ENCODE data around the gene PSMD1.

Gene PSMD1

GRCh38 chr2:231118614-231118942 lies 61.9 kb downstream of the PSMD1 start:
- Histone ChIP-seq H3K9me3 (ENCODE audit: control insufficient read depth in 2 of 2, low read length in 2 of 2) (no peaks in the 10 kb centered on the region), H3K27ac (ENCODE audit: low read length) (no peak overlapping the region), H3K4me1 (ENCODE audit: control insufficient read depth, insufficient read depth, low read length) (no peaks in the 10 kb centered on the region), H3K27me3 (ENCODE audit: control insufficient read depth in 1 of 2, insufficient read depth in 2 of 2, low read length in 2 of 2) (no peaks in the 10 kb centered on the region), H3K4me3 (ENCODE audit: low read length in 2 of 2) (no peak overlapping the region), H3K36me3 (ENCODE audit: control insufficient read depth in 2 of 2, insufficient read depth in 2 of 2, low read length in 2 of 2) (no peaks in the 10 kb centered on the region), H3K9ac (ENCODE audit: low read length in 2 of 2) (no peak overlapping the region)

DNA sequence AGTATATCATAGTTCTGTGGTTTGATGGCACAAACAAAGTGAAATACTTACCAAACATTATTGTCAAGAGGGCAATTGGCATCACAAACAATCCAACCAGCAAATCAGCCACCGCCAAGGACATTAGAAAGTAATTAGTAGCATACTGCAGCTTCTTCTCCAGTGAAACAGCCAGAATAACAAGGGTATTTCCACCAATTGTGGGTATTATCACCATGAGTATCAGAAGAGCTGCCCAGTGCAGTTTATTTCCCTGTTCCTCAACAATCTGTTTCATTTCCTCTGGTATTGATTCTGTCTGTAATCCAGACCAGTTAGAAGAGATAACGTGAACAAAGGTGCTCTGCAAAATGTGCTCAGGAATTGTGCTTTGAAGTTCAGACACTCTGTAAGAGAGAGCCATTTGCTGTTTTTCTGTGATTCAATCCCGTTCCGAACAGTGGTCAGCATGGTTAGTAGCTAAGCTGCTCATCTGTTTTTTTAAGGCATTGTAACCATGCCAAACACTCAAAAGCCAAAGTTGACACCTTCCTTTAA lies 66.8 kb downstream of the PSMD1 start:
- no peaks in the 10 kb centered on the region for H3K4me1 ChIP-seq (ENCODE audit: control insufficient read depth, insufficient read depth, low read length)
- H3K9me3 ChIP-seq (ENCODE audit: control insufficient read depth in 2 of 2, low read length in 2 of 2) = no peaks in the 10 kb centered on the region
- H3K4me3 ChIP-seq (ENCODE audit: low read length in 2 of 2) = no peak overlapping the region
- H3K27ac ChIP-seq (ENCODE audit: low read length) = no peak overlapping the region
- no peaks in the 10 kb centered on the region for H3K36me3 ChIP-seq (ENCODE audit: control insufficient read depth in 2 of 2, insufficient read depth in 2 of 2, low read length in 2 of 2)
- no peaks in the 10 kb centered on the region for H3K27me3 ChIP-seq (ENCODE audit: control insufficient read depth in 1 of 2, insufficient read depth in 2 of 2, low read length in 2 of 2)
- no peak overlapping the region for H3K9ac ChIP-seq (ENCODE audit: low read length in 2 of 2)

GRCh38 chr2:231124838-231125568 lies 68.3 kb downstream of the PSMD1 start, which contains the start of gene HTR2B:
HTR2B (minus strand) TSS chr2:231125042; CDS start chr2:231123764, 1,278 bp downstream.
- Histone ChIP-seq H3K9ac (ENCODE audit: low read length in 2 of 2) (no peak within 1 kb of the TSS), H3K4me3 (ENCODE audit: low read length in 2 of 2) (no peak within 1 kb of the TSS), H3K9me3 (ENCODE audit: control insufficient read depth in 2 of 2, low read length in 2 of 2) (no peaks in the 10 kb centered on the region), H3K4me1 (ENCODE audit: control insufficient read depth, insufficient read depth, low read length) (no peaks in the 10 kb centered on the region), H3K27me3 (ENCODE audit: control insufficient read depth in 1 of 2, insufficient read depth in 2 of 2, low read length in 2 of 2) (no peaks in the 10 kb centered on the region), H3K36me3 (ENCODE audit: control insufficient read depth in 2 of 2, insufficient read depth in 2 of 2, low read length in 2 of 2) (no peaks in the 10 kb centered on the region), H3K27ac (ENCODE audit: low read length) (no peak within 1 kb of the TSS)

GRCh38 chr2:231126123-231126522 lies 69.5 kb downstream of the PSMD1 start:
- Histone ChIP-seq H3K9ac (ENCODE audit: low read length in 2 of 2) (no peak overlapping the region), H3K27me3 (ENCODE audit: control insufficient read depth in 1 of 2, insufficient read depth in 2 of 2, low read length in 2 of 2) (no peaks in the 10 kb centered on the region)

GRCh38 chr2:231127480-231127879 lies 70.8 kb downstream of the PSMD1 start:
- no peaks in the 10 kb centered on the region for H3K27me3 ChIP-seq (ENCODE audit: control insufficient read depth in 1 of 2, insufficient read depth in 2 of 2, low read length in 2 of 2)
- H3K36me3 ChIP-seq (ENCODE audit: control insufficient read depth in 2 of 2, insufficient read depth in 2 of 2, low read length in 2 of 2) = no peaks in the 10 kb centered on the region
- H3K4me3 ChIP-seq (ENCODE audit: low read length in 2 of 2) = no peak overlapping the region
- no peak overlapping the region for H3K27ac ChIP-seq (ENCODE audit: low read length)
- H3K9ac ChIP-seq (ENCODE audit: low read length in 2 of 2) = no peak overlapping the region
- no peaks in the 10 kb centered on the region for H3K9me3 ChIP-seq (ENCODE audit: control insufficient read depth in 2 of 2, low read length in 2 of 2)
- no peaks in the 10 kb centered on the region for H3K4me1 ChIP-seq (ENCODE audit: control insufficient read depth, insufficient read depth, low read length)

More at GRCh38 chr2:231126123-231126522, 69.5 kb downstream of the PSMD1 start:
- Histone ChIP-seq H3K4me3 (ENCODE audit: low read length in 2 of 2) (no peak overlapping the region), H3K9me3 (ENCODE audit: control insufficient read depth in 2 of 2, low read length in 2 of 2) (no peaks in the 10 kb centered on the region), H3K4me1 (ENCODE audit: control insufficient read depth, insufficient read depth, low read length) (no peaks in the 10 kb centered on the region), H3K27ac (ENCODE audit: low read length) (no peak overlapping the region), H3K36me3 (ENCODE audit: control insufficient read depth in 2 of 2, insufficient read depth in 2 of 2, low read length in 2 of 2) (no peaks in the 10 kb centered on the region)

DNA sequence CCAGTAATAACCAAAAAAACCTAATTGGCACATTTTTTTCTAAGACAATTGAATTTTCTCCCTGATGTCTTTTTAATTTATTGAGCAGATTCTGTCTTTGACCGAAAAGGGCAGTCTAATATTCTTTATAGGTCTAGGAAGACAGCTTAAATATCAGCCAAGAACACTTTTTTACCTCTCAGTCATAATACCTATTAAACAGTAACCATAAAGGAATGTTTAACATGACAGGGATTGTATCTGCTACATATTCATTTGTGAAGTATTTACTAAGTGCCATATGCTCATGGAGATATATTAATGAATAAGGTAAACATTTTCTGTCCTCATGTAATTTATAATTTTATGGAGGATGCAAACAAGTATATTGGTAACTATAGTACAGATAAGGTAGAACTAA lies 71.3 kb downstream of the PSMD1 start:
- Histone ChIP-seq H3K9ac (ENCODE audit: low read length in 2 of 2) (no peak overlapping the region), H3K4me3 (ENCODE audit: low read length in 2 of 2) (no peak overlapping the region), H3K9me3 (ENCODE audit: control insufficient read depth in 2 of 2, low read length in 2 of 2) (no peaks in the 10 kb centered on the region), H3K36me3 (ENCODE audit: control insufficient read depth in 2 of 2, insufficient read depth in 2 of 2, low read length in 2 of 2) (no peaks in the 10 kb centered on the region), H3K27ac (ENCODE audit: low read length) (no peak overlapping the region), H3K27me3 (ENCODE audit: control insufficient read depth in 1 of 2, insufficient read depth in 2 of 2, low read length in 2 of 2) (no peaks in the 10 kb centered on the region), H3K4me1 (ENCODE audit: control insufficient read depth, insufficient read depth, low read length) (no peaks in the 10 kb centered on the region)

DNA sequence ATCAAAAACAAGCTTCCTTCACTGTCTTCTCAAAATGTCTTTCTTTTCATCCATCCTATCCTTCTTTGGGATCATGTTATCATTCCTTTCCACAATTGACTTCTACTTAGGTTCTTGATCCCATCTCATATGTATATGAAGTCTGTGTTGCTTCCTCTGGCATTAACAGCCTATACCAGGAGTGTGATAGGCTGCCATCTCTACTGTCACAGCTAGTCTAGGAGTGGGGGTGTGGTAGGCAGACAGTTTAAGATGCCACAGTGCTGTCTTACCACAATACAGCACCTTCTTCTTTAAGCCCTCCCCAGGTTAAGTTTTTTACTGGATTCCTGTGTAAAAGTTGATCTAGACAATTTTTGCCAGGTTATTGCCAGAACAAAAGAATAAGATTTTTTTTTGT lies 71.9 kb downstream of the PSMD1 start:
- H3K27me3 ChIP-seq (ENCODE audit: control insufficient read depth in 1 of 2, insufficient read depth in 2 of 2, low read length in 2 of 2) = no peaks in the 10 kb centered on the region
- H3K4me1 ChIP-seq (ENCODE audit: control insufficient read depth, insufficient read depth, low read length) = no peaks in the 10 kb centered on the region

DNA sequence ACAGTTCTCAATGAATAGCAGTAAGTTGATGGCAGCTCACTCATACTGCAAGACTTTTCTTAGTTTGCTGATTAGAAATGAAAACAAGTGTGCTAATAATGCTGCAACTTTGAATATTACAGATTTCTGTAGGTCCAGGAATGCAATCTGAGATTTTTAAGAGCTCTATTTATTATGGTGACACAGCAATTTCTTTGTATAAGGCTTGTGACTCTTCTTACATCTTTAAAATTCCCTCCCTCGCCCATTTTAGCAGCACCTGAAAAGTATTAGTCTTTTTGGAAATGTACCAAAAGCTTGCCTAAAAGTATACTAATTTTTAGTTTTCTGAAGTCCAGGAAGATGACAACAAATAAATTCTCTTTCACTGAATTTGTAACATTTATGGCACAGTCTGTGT lies 72.5 kb downstream of the PSMD1 start:
- Histone ChIP-seq H3K4me1 (ENCODE audit: control insufficient read depth, insufficient read depth, low read length) (no peaks in the 10 kb centered on the region), H3K36me3 (ENCODE audit: control insufficient read depth in 2 of 2, insufficient read depth in 2 of 2, low read length in 2 of 2) (no peaks in the 10 kb centered on the region), H3K27me3 (ENCODE audit: control insufficient read depth in 1 of 2, insufficient read depth in 2 of 2, low read length in 2 of 2) (no peaks in the 10 kb centered on the region), H3K9me3 (ENCODE audit: control insufficient read depth in 2 of 2, low read length in 2 of 2) (no peaks in the 10 kb centered on the region), H3K27ac (ENCODE audit: low read length) (no peak overlapping the region), H3K9ac (ENCODE audit: low read length in 2 of 2) (no peak overlapping the region), H3K4me3 (ENCODE audit: low read length in 2 of 2) (no peak overlapping the region)

More for the DNA sequence above, 71.9 kb downstream of the PSMD1 start:
- Histone ChIP-seq H3K36me3 (ENCODE audit: control insufficient read depth in 2 of 2, insufficient read depth in 2 of 2, low read length in 2 of 2) (no peaks in the 10 kb centered on the region), H3K9me3 (ENCODE audit: control insufficient read depth in 2 of 2, low read length in 2 of 2) (no peaks in the 10 kb centered on the region), H3K27ac (ENCODE audit: low read length) (no peak overlapping the region), H3K9ac (ENCODE audit: low read length in 2 of 2) (no peak overlapping the region), H3K4me3 (ENCODE audit: low read length in 2 of 2) (no peak overlapping the region)

- Histone ChIP-seq H3K36me3 (ENCODE audit: control insufficient read depth in 2 of 2, insufficient read depth in 2 of 2, low read length in 2 of 2) (no peaks in the 10 kb centered on the region), H3K27me3 (ENCODE audit: control insufficient read depth in 1 of 2, insufficient read depth in 2 of 2, low read length in 2 of 2) (no peaks in the 10 kb centered on the region), H3K9ac (ENCODE audit: low read length in 2 of 2) (no peak overlapping the region), H3K4me3 (ENCODE audit: low read length in 2 of 2) (no peak overlapping the region), H3K9me3 (ENCODE audit: control insufficient read depth in 2 of 2, low read length in 2 of 2) (no peaks in the 10 kb centered on the region), H3K4me1 (ENCODE audit: control insufficient read depth, insufficient read depth, low read length) (no peaks in the 10 kb centered on the region), H3K27ac (ENCODE audit: low read length) (no peak overlapping the region)
These were observed 73.8 kb downstream of the PSMD1 start for GRCh38 chr2:231130336-231131056.

DNA sequence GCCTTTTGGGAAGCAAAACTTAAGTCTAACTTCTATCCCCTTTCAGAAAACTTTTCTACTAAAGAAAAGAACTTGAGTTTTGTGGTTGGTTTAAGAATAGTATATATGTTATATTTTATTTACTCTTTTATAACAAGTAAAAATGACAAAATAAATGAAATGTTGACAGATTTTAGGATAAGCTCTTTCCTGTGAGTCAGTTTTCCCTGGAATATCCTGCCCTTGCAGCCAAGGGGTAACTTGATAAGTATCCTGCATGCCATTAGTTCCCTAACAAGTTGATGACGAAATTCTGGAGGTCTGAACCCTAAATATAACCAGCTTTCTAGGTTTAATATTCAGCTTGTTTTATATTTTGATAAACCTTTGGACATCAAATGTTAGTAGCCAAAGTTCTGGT lies 75.5 kb downstream of the PSMD1 start:
- Histone ChIP-seq H3K9me3 (ENCODE audit: control insufficient read depth in 2 of 2, low read length in 2 of 2) (no peaks in the 10 kb centered on the region), H3K4me3 (ENCODE audit: low read length in 2 of 2) (no peak overlapping the region), H3K4me1 (ENCODE audit: control insufficient read depth, insufficient read depth, low read length) (no peaks in the 10 kb centered on the region), H3K36me3 (ENCODE audit: control insufficient read depth in 2 of 2, insufficient read depth in 2 of 2, low read length in 2 of 2) (no peaks in the 10 kb centered on the region), H3K27me3 (ENCODE audit: control insufficient read depth in 1 of 2, insufficient read depth in 2 of 2, low read length in 2 of 2) (no peaks in the 10 kb centered on the region), H3K9ac (ENCODE audit: low read length in 2 of 2) (no peak overlapping the region), H3K27ac (ENCODE audit: low read length) (no peak overlapping the region)

Data from stomach smooth muscle (tissue), 2 donors.